Endothelial cell (in vitro differentiated cells): ENCODE measurements around the gene RAD51B. TPM values are rescaled to one million over a fixed set of nuclear protein-coding genes. Genes with fewer than 3 reads are reported as not detected.

Source experiments
- DNase-seq: peaks from one replicate; pipeline ENCODE4 v3.0.0; 2021; ENCODE audit warnings: low spot score
- H3K27ac Mint-ChIP-seq: one replicate; pipeline ENCODE4 v1.8.0; 2021; ENCODE audit warnings: mixed read lengths, inconsistent platforms; ENCODE audit not compliant: unreplicated experiment
- H3K27me3 Mint-ChIP-seq: one replicate; pipeline ENCODE4 v1.8.0; 2021; ENCODE audit warnings: mild to moderate bottlenecking, moderate library complexity, mixed read lengths, inconsistent platforms; ENCODE audit not compliant: unreplicated experiment
- H3K36me3 Mint-ChIP-seq: one replicate; pipeline ENCODE4 v1.8.0; 2021; ENCODE audit warnings: mild to moderate bottlenecking, low read depth, mixed read lengths, inconsistent platforms; ENCODE audit not compliant: unreplicated experiment
- H3K4me1 Mint-ChIP-seq: one replicate; pipeline ENCODE4 v1.8.0; 2021; ENCODE audit warnings: mild to moderate bottlenecking, mixed read lengths, inconsistent platforms; ENCODE audit not compliant: unreplicated experiment
- H3K4me3 Mint-ChIP-seq: one replicate; pipeline ENCODE4 v1.8.0; 2021; ENCODE audit warnings: mild to moderate bottlenecking, mixed read lengths, inconsistent platforms; ENCODE audit not compliant: unreplicated experiment
- H3K9me3 Mint-ChIP-seq: one replicate; pipeline ENCODE4 v1.8.0; 2021; ENCODE audit warnings: mixed read lengths, inconsistent platforms; ENCODE audit not compliant: unreplicated experiment
- total RNA-seq: library from RNA; stranded (reverse); fragmentation: NEBNext Ultra II Directional; extraction: Animal tissue kit (Norgen Biotek cat#: 25700); gene quantifications from one replicate; pipeline ENCODE4 v1.2.1, GENCODE V29; 2021; ENCODE audit not compliant: unreplicated experiment
- TF ChIP-seq, protein P1 (sequence below): fragments of 200-600 bp; sonication (generic); IDR thresholded peaks from one replicate; pipeline ENCODE4 v1.5.0; 2021; ENCODE audit warnings: antibody characterized with exemption; ENCODE audit not compliant: unreplicated experiment

RAD51B gene
- total RNA-seq, 1 donor from 2014 or later, result 23.5 TPM

DNA sequence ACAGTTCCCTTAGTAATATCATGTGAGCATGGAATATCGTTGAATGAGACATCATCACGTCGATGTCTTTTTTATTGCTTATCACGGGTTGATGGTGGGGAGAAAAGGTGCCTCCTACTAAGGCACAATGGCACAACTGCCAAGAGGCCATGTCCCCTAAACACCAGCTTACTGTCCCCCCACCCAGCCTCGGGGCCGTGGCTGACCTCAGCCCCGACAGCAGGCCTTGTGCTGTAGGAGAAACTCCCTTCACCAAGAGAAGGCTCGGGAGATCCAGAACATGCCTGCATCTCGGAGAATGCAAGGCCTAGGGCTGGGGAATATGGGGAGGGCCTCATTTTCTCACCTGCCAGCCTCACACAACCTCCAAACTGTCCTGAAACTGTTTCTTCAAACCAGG is 950.5 kb downstream of the RAD51B start:
- Mint-ChIP-seq H3K36me3 (no peaks in the 10 kb centered on the region), H3K4me1 (peaks cover 66% of the 10 kb centered on the region), H3K27ac (peak overlapping the region; percentile 97), H3K9me3 (no peaks in the 10 kb centered on the region), H3K27me3 (peaks cover 9% of the 10 kb centered on the region), H3K4me3 (no peak overlapping the region)
- no peak for DNase-seq
- TF ChIP-seq, protein P1, sequence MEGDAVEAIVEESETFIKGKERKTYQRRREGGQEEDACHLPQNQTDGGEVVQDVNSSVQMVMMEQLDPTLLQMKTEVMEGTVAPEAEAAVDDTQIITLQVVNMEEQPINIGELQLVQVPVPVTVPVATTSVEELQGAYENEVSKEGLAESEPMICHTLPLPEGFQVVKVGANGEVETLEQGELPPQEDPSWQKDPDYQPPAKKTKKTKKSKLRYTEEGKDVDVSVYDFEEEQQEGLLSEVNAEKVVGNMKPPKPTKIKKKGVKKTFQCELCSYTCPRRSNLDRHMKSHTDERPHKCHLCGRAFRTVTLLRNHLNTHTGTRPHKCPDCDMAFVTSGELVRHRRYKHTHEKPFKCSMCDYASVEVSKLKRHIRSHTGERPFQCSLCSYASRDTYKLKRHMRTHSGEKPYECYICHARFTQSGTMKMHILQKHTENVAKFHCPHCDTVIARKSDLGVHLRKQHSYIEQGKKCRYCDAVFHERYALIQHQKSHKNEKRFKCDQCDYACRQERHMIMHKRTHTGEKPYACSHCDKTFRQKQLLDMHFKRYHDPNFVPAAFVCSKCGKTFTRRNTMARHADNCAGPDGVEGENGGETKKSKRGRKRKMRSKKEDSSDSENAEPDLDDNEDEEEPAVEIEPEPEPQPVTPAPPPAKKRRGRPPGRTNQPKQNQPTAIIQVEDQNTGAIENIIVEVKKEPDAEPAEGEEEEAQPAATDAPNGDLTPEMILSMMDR, result no peak

DNA sequence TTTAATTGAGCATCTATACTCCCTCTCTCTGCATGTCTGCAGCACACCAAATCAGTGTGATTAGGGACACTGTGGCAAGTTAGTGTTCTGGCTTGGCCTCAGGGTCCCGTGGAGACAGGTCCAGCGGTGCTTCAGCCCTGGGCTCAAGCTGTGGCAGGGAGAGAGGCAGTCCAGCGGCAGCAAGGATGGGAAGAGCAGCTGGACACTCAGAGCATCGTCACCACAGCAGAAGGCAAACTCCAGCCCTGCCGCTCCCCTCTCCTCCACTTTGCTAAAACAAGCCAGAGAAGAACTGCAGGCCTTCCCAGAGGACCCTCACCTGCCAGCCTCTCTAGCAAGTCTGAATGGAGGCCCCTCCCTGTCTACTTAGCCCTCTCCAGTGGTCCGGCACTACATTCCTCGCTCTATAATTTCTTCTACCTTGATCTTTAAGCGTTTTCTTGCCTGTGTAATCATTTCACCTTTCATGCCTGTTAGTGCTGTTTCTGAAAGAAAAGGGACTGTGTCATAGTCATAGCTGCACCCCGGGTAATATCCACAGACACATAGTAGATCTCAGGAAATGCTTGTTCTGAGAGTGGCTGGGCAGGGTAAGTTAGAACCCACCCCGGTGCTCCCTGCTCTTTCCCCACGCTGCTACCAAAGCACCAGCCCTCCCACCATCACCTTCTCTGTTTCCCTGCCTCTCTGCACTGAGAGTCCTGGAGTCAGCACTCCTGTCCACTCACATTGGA is 951.1 kb downstream of the RAD51B start:
- H3K27me3 Mint-ChIP-seq, result peaks cover 9% of the 10 kb centered on the region
- TF ChIP-seq, protein P1, result no peak
- H3K27ac Mint-ChIP-seq, result peak overlapping the region; percentile 97
- H3K36me3 Mint-ChIP-seq, result peaks cover 3% of the 10 kb centered on the region
- H3K4me1 Mint-ChIP-seq, result peaks cover 64% of the 10 kb centered on the region
- peaks cover 3% of the 10 kb centered on the region for H3K9me3 Mint-ChIP-seq
- peak overlapping the region; percentile 73 for H3K4me3 Mint-ChIP-seq
- no peak for DNase-seq

DNA sequence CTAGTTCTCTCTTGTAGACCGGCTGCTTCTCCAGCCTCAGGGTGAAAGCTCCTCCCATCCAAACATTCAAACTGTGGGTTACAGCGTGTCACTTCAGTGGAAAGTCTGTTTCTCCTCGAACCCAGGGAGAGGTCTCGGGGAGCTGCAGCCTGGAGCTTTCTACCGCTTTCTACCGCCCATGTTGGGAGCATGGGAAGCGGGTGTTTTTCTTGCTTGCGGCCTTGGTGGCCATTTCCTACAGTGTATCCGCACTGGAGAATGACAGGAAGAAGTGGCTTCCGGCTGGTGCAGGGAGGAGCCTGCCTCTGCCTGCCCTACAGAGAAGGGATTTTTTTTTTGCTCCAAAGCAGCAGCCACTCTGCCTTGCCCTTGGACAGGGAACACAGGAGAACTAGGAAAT is 952.1 kb downstream of the RAD51B start:
- H3K36me3 Mint-ChIP-seq, result peaks cover 4% of the 10 kb centered on the region
- peaks cover 7% of the 10 kb centered on the region for H3K27me3 Mint-ChIP-seq
- peaks cover 3% of the 10 kb centered on the region for H3K9me3 Mint-ChIP-seq
- peak; percentile 80 for DNase-seq
- peaks cover 65% of the 10 kb centered on the region for H3K4me1 Mint-ChIP-seq
- TF ChIP-seq, protein P1, result no peak
- H3K4me3 Mint-ChIP-seq, result no peak overlapping the region
- peak overlapping the region; percentile 97 for H3K27ac Mint-ChIP-seq

DNA sequence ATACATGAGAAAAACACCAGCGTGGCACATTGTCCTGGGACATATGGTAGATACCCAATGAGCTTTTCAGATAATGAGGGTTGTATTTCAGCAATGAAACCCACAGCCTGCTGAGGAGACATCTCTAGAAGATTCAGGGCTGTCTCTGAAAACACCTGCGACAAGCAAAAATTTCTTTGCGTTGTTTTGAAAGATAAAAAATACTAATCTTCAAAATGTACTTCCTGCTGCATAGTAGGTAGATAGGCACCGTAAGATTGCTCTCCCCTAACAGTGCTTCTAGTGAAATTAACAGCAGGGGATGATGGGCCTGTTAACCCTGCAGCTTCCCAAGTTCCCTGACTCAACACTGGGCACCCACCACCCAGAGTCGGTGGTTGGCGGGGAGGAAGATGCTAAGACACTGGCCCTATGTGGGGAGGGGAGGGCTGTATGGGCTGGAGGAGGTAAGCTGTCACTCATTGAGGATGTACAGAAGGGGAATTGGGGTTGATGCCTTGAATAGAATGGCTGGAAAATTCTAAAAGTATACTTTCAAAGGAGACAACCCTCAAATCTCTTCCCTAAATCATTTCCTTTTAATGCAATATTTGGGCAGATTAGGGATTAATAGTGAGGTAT is 953.3 kb downstream of the RAD51B start:
- TF ChIP-seq, protein P1, result no peak
- Mint-ChIP-seq H3K4me1 (peaks cover 62% of the 10 kb centered on the region), H3K27me3 (peaks cover 4% of the 10 kb centered on the region), H3K27ac (peak overlapping the region; percentile 93), H3K9me3 (peaks cover 3% of the 10 kb centered on the region), H3K36me3 (peaks cover 4% of the 10 kb centered on the region), H3K4me3 (no peak overlapping the region)
- no peak for DNase-seq
